HEK293T (cell line): ENCODE results near the gene ELMOD1.

Experiments used
- CTCF ChIA-PET: fragments of 350-600 bp; formaldehyde crosslinking; extraction: SDS; loops from one replicate; lab custom pipeline; 2021; ENCODE audit warnings: antibody characterized with exemption, inconsistent platforms; lab: Yijun Ruan, JAX
- POLR2A ChIA-PET: fragments of 350-600 bp; formaldehyde crosslinking; extraction: SDS; loops from one replicate; lab custom pipeline; 2020; ENCODE audit warnings: antibody characterized with exemption, inconsistent platforms; lab: Yijun Ruan, JAX
- DNase-seq: peaks from one replicate; pipeline ENCODE4 v3.0.0; 2012; ENCODE audit warnings: mixed read lengths; ENCODE audit errors: extremely low spot score
- ARNT ChIP-seq: fragments of 450-650 bp; IDR thresholded peaks from 2 replicates; pipeline ENCODE4 v1.6.1; 2017; ENCODE audit warnings: mild to moderate bottlenecking
- BHLHE40 ChIP-seq: fragments of 450-650 bp; IDR thresholded peaks from 2 replicates; pipeline ENCODE4 v1.6.1; 2016; ENCODE audit warnings: mild to moderate bottlenecking, moderate library complexity, borderline replicate concordance
- CTBP1 ChIP-seq: fragments of 450-650 bp; IDR thresholded peaks from 2 replicates; pipeline ENCODE4 v1.6.1; 2016; ENCODE audit warnings: borderline replicate concordance
- ELF4 ChIP-seq: fragments of 450-650 bp; IDR thresholded peaks from 2 replicates; pipeline ENCODE4 v1.6.1; 2017; ENCODE audit warnings: antibody characterized with exemption
- FOXA1 ChIP-seq: fragments of 450-650 bp; IDR thresholded peaks from 2 replicates; pipeline ENCODE4 v1.6.1; 2016; ENCODE audit warnings: mild to moderate bottlenecking
- FOXK2 ChIP-seq: fragments of 450-650 bp; IDR thresholded peaks from 2 replicates; pipeline ENCODE4 v1.6.1; 2016; ENCODE audit warnings: mild to moderate bottlenecking
- FOXM1 ChIP-seq: fragments of 450-650 bp; IDR thresholded peaks from 2 replicates; pipeline ENCODE4 v1.6.1; 2017; ENCODE audit warnings: mild to moderate bottlenecking, borderline replicate concordance
- HDGF ChIP-seq: fragments of 450-650 bp; IDR thresholded peaks from 2 replicates; pipeline ENCODE4 v1.6.1; 2017; ENCODE audit warnings: antibody characterized with exemption, borderline replicate concordance
- L3MBTL2 ChIP-seq: fragments of 450-650 bp; conservative IDR thresholded peaks from 2 replicates; pipeline ENCODE4 v1.6.1; 2016; ENCODE audit warnings: mild to moderate bottlenecking
- LEF1 ChIP-seq: fragments of 450-650 bp; IDR thresholded peaks from 2 replicates; pipeline ENCODE4 v1.6.1; 2017; ENCODE audit warnings: mild to moderate bottlenecking, borderline replicate concordance
- NFRKB ChIP-seq: fragments of 450-650 bp; IDR thresholded peaks from 2 replicates; pipeline ENCODE4 v1.6.1; 2016; ENCODE audit warnings: mild to moderate bottlenecking, moderate library complexity
- PKNOX1 ChIP-seq: fragments of 450-650 bp; IDR thresholded peaks from 2 replicates; pipeline ENCODE4 v1.6.1; 2016
- SP1 ChIP-seq: fragments of 450-650 bp; IDR thresholded peaks from 2 replicates; pipeline ENCODE4 v1.6.1; 2017
- SUZ12 ChIP-seq: fragments of 450-650 bp; IDR thresholded peaks from 2 replicates; pipeline ENCODE4 v1.6.1; 2016; ENCODE audit warnings: mild to moderate bottlenecking
- TARDBP ChIP-seq: fragments of 450-650 bp; IDR thresholded peaks from 2 replicates; pipeline ENCODE4 v1.6.1; 2016
- ZNF384 ChIP-seq: fragments of 450-650 bp; IDR thresholded peaks from 2 replicates; pipeline ENCODE4 v1.6.1; 2016

Gene ELMOD1

DNA sequence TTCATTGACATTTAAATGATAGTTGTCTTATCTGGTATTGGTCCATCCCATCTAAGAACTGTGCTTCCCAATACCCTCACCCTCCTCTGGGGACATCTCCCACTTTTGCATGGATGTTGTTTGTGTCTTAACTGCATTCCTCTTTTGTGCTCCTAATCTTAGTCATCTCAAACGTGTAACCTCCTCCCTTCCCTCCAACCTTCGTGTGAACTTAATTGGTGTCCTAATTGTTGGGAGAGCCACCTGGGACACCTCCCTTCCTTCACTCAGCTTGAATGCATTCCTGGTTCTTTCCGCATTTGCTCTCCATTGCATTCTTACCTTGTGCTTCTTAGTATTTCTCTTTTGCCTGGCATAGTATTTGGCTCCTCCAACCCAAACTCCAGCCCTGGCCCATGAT lies 9.8 kb upstream of the ELMOD1 start:
- no peak for DNase-seq
- ChIA-PET POLR2A (no interaction called here), CTCF (interaction anchor here (1.1 kb wide), 1 partner anchor 28 kb away, joined by 3 read pairs; no protein-coding TSS in a partner anchor)
- TF ChIP-seq NFRKB (no peak), FOXK2 (no peak), SP1 (no peak), PKNOX1 (no peak), BHLHE40 (no peak), ZNF384 (no peak), ARNT (no peak), CTBP1 (no peak), HDGF (no peak), L3MBTL2 (no peak), SUZ12 (no peak), FOXA1 (no peak), FOXM1 (no peak), ELF4 (no peak), TARDBP (no peak)

DNA sequence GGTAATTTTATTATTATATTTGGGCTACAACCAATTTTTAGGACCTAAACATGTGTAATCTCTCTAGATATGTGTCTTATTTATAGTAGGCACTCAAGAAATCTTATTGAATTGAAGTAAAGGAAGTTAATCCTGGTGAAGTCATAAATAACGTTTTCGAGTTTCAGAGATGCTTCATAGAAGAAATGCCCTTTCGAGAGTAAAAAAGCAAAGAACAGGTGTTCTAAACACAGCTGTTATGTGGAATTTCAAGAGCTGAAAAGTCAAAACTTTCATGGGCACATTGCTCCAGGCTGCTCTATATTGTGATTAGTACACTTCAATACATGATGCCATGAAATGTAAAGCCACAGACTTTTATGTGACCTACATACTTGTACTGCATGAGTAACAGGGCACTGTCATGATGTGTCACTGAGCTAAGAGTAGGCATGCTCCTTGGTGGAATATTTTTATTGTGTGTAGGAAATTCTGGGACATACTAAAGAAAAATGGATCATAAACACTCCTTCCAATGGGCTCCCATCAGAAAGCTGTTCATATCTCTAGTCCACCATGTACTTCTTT lies 7.2 kb upstream of the ELMOD1 start:
- ChIA-PET CTCF (interaction anchor here (1.2 kb wide), 1 partner anchor 106 kb away, joined by 3 read pairs; no protein-coding TSS in a partner anchor), POLR2A (no interaction called here)
- DNase-seq: no peak
- TF ChIP-seq TARDBP: no peak
- no peak for TF ChIP-seq BHLHE40
- TF ChIP-seq SP1: no peak
- TF ChIP-seq L3MBTL2: no peak

DNA sequence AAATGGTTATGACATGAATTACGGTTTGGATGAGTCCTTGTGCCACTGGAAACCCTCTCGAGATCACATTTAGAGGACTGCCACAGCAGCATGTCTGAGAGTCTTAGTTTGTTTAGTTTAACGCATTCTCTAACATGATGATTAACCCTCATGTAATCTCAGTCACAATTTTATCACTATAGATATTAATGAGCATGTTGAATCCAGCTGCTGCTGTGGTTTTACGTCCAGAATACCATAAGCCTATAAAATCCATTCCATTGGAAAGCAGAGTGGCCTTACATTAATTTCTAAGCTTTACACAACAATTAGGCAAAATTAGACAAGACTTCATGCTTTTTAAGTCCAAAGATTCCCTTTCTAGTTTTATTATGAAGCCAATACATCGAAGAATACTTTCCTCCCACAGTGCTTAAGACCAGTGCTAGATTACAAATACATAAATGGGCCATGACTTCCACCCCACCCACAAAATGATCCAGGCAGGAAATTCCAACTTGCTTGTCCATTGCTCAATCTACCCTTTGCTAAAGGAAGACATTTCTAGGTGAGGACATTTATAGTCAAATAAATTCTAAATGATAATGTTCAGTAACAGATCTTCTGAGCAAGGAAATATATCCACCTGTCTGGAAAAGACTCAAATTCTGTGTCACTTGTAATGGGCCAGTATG lies 3.5 kb upstream of the ELMOD1 start:
- TF ChIP-seq HDGF (no peak), SUZ12 (no peak), BHLHE40 (no peak), TARDBP (no peak), NFRKB (no peak), LEF1 (no peak), FOXA1 (no peak), PKNOX1 (no peak)
- DNase-seq: no peak
- CTCF ChIA-PET: interaction anchor here (0.6 kb wide), 1 partner anchor 608 kb away, joined by 3 read pairs; no protein-coding TSS in a partner anchor
- POLR2A ChIA-PET: no interaction called here

- TF ChIP-seq PKNOX1 (no peak), SP1 (no peak), HDGF (no peak)
- DNase-seq: peak; percentile 40
- CTCF ChIA-PET: interaction anchor here (0.6 to 1.4 kb wide), 4 partner anchors 15 to 340 kb away, joined by 3 to 5 read pairs (median 3); no protein-coding TSS in a partner anchor
- POLR2A ChIA-PET: no interaction called here
Measured at GRCh38 chr11:107591378-107592230, 657 bp downstream of the ELMOD1 start.

DNA sequence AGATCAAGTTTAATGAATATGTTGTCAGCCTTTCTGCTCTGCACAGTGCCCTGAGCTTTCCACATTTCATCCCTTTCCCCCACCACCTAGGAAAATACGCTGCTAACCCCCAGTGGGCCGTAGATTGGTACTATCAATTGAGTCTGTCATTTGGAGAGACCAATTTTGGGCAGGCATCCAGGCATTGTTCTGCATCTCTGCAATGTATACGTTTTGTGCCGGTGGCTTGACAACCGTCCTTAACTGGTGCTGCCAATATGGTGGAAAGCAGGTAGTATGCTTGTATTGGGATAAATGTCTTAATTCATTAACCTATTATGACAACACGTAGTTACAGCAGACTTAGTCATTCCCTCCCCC lies 1.3 kb downstream of the ELMOD1 start:
- DNase-seq: no peak
- ChIA-PET CTCF (interaction anchor here (0.7 to 1.4 kb wide), 3 partner anchors 14 to 104 kb away, joined by 3 read pairs; no protein-coding TSS in a partner anchor), POLR2A (no interaction called here)
- TF ChIP-seq CTBP1 (no peak), SUZ12 (no peak), ELF4 (no peak), SP1 (no peak), LEF1 (no peak), FOXM1 (no peak), FOXA1 (no peak), PKNOX1 (no peak), NFRKB (no peak), BHLHE40 (no peak), L3MBTL2 (no peak), FOXK2 (no peak), ARNT (no peak), TARDBP (no peak), ZNF384 (no peak)
